ENCODE measurements around the gene SARDH. TPM values are rescaled to one million over a fixed set of nuclear protein-coding genes. Genes with fewer than 3 reads are reported as not detected.

Gene SARDH
- total RNA-seq, 2 donors from 2014 or later = 3.5 to 7.5 TPM

- DNase-seq (ENCODE audit: low spot score in 2 of 2) (no peak), ATAC-seq (no peak)
Observed at GRCh38 chr9:133714606-133715294, 23.4 kb downstream of the SARDH start.

GRCh38 chr9:133713960-133714495, 24.1 kb downstream of the SARDH start:
- no peak for ATAC-seq
- peak overlapping the region in 1 of 2 donors; percentile 93 for H3K27ac Mint-ChIP-seq
- no peaks in the 10 kb centered on the region for H3K9me3 Mint-ChIP-seq
- H3K36me3 Mint-ChIP-seq = no peaks in the 10 kb centered on the region
- no peak for DNase-seq (ENCODE audit: low spot score in 2 of 2)

More at GRCh38 chr9:133714606-133715294, 23.4 kb downstream of the SARDH start:
- H3K27ac Mint-ChIP-seq = peak overlapping the region in 1 of 2 donors; percentile 93
- no peaks in the 10 kb centered on the region for H3K36me3 Mint-ChIP-seq
- H3K9me3 Mint-ChIP-seq = no peaks in the 10 kb centered on the region

DNA sequence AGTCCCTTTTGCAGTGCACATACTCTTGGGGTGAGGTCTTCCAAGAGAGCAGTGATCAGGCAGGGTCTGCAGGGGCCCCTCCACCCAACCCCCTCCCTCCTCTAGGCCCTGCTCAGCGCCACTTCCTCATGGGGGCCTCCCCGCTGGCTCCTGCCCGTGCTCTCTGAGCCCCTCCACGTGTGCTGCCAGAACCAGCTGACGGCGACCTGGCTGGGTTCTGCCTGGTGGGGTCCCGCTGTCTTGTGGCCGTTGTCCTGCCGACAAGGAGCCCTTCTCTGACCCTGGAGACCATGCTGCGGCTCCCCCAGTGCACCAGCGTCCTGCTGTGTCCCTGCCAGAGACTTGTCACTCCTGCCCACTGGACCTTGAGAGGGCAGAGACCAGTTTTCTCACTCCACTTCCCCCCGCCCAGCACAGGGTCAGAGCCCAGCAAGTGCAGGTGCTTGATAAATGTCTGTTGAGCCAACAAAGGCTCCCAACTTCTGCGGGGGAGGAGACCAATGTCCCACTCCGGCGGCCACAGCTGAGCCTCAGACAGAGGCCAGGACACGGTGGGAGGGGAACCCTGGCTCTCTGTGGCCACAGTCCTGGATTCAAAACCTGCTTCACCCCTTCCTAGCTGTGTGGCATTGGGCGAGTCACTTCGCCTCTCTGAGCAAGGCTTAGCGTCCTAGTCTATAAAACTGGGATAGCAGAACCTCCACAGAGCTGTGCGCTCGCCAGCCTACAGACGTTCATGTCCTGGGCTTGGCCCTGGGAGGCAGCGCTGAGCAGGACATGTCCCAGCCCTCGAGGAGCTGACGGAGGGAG, 24.8 kb downstream of the SARDH start:
- Mint-ChIP-seq H3K9me3 (no peaks in the 10 kb centered on the region), H3K27ac (no peak overlapping the region), H3K36me3 (no peaks in the 10 kb centered on the region)
- no peak for ATAC-seq
- DNase-seq (ENCODE audit: low spot score in 2 of 2) = no peak

DNA sequence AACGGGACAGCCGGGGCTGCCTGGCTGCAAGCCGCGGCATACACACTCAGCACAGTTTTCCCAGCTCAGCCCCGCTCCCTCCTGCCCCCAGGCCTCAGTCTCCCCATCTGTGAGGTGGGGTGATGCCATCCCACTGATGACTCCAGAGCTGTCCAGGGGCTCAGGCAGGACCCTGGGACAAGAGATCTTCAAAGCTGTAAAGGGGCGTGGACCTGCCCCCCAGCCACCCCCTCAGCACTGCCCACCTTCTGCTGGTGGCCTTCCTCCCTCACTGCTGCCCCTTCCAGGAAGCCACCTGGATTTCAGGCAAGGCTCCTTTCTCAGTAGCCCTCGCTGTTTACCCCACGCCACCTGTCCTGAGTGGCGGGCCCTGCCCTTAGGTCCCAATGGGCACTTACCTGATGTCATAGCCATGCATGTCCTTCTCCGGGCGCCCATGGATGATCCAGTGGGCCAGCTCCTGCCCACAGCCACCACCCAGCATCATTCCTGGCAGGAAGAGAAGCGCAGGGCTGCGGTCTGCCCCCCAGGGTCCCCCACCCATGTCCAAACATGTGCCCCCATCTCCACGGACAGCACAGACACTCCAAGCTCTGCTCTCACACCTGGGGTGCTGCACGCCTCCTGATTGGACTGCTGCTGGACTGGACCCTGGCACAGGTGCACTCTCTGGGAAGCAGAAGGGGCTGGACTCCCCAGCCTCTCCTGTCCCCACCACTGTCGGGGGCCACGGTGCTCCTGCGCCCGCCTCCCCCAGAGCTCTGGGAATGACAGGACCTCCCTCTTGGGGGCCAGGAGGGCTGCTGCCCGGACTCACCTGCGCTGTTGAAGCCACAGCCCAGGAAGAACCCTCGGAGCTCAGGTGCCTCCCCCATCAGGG, 25.7 kb downstream of the SARDH start:
- H3K36me3 Mint-ChIP-seq = no peaks in the 10 kb centered on the region
- DNase-seq (ENCODE audit: low spot score in 2 of 2) = no peak
- no peak for ATAC-seq
- no peaks in the 10 kb centered on the region for H3K9me3 Mint-ChIP-seq
- peak overlapping the region in 1 of 2 donors; percentile 82 for H3K27ac Mint-ChIP-seq

DNA sequence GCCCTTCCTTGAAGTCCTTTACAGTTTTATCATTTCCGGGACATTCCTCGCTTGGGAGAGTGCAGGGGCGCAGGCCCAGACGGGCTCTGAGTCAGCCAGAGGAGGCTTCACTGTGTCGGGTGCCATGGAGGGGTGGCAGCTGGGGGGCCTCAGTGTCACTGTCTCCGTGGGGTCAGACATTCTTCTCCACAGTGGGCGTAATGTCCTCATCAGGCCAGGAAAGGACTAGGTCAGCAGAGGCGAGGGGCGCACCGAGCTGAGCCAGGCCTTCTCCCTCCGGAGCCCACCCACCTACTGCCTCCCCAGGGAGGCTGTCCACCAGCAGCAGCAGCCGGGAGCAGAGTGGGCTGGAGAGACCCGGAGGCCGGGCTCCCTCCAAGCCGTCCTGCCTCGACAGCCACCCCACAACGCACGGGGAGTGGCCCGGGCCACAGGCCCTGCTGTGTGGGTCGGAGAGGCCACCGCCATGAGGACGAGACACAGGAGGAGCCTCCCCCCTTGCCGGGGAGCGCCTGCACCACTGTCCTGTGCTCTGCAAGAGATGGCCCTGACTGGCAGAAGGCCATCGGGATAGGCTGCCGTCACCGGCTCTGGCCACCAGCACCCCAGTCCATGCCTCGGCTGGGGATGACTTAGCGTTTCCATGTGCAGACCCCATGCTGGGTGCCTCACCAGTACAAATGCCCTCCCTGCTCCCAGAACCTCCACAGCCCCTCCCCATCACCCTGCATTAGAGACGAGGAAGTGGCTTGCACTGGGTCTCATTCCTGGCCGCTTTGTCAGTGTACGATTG, 26.5 kb downstream of the SARDH start:
- no peak overlapping the region for H3K27ac Mint-ChIP-seq
- DNase-seq (ENCODE audit: low spot score in 2 of 2) (no peak), ATAC-seq (no peak)
- H3K9me3 Mint-ChIP-seq = no peaks in the 10 kb centered on the region
- H3K36me3 Mint-ChIP-seq = no peaks in the 10 kb centered on the region

DNA sequence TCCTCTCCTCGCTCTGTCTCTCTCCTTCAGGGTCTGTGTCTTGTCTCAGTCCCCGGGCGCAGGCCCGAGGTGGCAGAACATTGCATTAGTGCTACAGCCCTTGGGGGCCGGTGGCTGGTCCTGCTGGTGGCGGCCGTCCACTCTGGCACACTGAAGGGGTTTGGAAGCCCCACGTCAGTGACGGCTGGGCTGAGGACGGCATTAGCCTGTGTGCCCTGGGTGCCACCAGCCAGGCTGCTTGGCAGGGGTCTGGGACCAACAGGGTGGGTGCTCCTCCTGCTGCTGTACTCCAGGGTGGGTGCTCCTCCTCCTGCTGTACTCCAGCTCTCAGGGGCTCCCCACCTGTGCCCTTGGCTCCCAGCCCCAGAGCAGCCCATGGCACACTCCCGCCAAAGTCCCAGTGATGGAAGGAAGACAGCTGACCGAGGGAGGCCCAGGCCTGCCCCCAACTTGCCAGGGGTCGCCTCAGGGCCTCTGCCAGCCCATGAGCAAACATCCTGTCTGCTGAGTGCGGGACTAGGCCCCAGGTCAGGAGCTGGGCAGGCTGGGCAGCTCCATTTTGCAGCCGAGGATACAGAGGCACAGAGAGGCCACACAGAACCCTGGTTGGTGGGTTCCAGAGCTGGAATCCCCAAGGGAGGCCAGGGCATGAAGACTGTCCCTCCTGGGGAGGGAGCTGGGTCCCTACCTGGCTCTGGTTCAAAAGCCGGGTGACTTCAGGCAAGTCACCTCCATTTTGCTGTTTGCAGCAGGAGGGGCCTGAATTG, 27.3 kb downstream of the SARDH start:
- no peak for ATAC-seq
- DNase-seq (ENCODE audit: low spot score in 2 of 2) = no peak
- Mint-ChIP-seq H3K9me3 (no peaks in the 10 kb centered on the region), H3K27ac (peak overlapping the region in 1 of 2 donors; percentile 30), H3K36me3 (no peaks in the 10 kb centered on the region)

DNA sequence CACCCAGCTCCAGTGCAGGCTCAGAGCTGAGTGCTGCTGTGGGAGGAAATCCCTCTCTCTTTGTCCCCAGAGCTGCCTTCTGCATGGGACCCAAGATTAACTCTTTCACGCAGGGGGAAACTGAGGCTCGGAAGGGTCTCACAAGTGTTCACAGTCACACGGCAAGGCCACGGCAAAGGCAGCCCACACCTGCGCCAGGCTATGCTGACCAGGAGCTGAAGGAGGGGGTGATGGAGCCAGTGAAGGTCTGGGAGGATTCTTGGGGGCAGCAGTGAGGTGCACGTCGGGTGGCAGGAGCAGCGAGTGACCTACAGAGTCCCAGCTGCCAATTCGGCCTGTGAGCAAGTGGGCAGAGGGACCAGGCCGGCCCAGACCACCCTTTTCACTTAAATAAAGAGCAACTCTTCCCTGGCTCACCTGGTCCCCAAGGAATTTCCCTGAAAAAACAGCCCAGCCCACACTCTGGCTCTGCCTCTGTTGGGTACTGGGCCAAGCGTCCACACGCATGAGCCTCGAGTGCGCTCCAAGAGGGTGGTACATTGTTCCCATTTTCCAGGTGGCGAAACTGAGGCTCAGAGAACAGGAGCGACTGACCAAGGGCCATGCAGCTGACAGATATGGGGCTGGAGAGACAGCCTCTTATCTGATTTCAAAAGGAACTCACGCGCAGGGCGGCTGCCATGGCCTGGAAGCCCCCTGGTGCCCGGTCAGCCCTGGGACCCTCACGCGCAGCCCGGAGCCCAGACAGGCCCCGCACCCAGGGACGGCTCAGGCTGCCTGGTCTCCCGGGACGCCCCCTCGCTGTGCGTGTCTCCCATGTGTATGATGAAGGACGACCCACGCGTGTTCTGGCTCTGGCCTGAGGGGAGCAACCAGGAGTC, 28.2 kb downstream of the SARDH start:
- ATAC-seq = no peak
- H3K27ac Mint-ChIP-seq = no peak overlapping the region
- H3K9me3 Mint-ChIP-seq = no peaks in the 10 kb centered on the region
- DNase-seq (ENCODE audit: low spot score in 2 of 2) = no peak
- H3K36me3 Mint-ChIP-seq = no peaks in the 10 kb centered on the region

GRCh38 chr9:133709015-133709611, 29.0 kb downstream of the SARDH start:
- Mint-ChIP-seq H3K36me3 (no peaks in the 10 kb centered on the region), H3K9me3 (no peaks in the 10 kb centered on the region), H3K27ac (no peak overlapping the region)
- DNase-seq (ENCODE audit: low spot score in 2 of 2) = no peak
- ATAC-seq = peak; percentile 87

GRCh38 chr9:133708246-133709014, 29.7 kb downstream of the SARDH start:
- Mint-ChIP-seq H3K36me3 (no peaks in the 10 kb centered on the region), H3K27ac (no peak overlapping the region)
- no peak for DNase-seq (ENCODE audit: low spot score in 2 of 2)

DNA sequence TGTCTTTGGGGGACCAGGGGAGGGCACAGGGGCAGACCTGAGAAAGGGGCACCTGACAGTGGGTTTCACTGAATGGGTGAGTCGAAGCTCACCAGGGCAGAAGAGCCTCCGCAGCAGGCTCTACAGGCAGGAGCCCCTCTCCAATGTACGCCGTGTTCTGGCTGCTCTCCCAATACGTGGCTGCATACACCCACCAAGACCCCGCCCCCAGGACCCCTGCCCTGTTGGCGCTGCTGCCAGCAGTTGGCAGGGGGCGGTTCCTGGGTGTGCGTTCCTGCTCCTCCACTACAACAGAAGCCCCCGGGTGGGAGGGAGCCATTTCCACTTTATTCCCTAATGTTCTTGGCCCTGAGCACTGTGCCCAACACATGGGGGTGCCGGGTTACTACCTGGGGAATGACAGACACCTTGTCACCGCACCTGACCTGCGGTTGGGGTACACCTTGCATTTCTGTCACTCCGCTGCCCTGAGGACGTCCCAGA, 30.3 kb downstream of the SARDH start:
- Mint-ChIP-seq H3K9me3 (no peaks in the 10 kb centered on the region), H3K27ac (no peak overlapping the region), H3K36me3 (no peaks in the 10 kb centered on the region)
- ATAC-seq (no peak), DNase-seq (ENCODE audit: low spot score in 2 of 2) (no peak)

More at GRCh38 chr9:133708246-133709014, 29.7 kb downstream of the SARDH start:
- no peak for ATAC-seq
- H3K9me3 Mint-ChIP-seq = no peaks in the 10 kb centered on the region

DNA sequence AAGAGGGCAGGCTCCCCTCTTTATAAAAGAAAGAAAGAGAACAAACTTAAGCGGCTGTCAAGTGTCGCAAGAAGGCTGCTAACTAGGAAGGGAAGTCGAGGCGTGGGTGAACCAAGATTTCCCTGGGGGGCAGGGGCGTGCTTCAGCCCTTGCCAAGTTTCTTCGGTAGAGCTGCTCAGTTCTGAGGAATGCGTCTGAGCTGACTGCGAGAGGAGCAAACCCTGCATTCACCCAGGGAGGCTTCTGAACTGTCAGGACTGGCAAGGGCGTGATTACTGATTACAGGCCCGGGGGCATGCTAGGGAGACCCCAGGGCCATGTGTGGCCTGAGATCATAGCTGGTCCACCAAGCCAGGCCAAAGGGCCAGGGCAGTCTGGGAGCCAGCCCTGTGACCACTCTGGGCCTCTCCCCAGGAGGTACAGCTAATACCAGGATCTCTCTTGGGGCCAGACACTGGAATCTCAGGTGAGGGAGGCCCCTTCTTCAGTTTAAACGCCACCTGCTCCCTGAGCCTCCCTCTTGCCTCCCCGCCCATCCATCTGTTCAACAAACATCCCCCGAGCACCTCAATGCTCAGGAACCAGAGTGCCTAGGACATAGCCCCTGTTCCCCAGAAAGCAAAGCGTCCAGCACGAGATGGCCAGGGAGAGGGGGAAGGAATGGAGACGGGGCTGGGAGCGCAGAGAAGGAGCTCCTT, 30.9 kb downstream of the SARDH start:
- DNase-seq (ENCODE audit: low spot score in 2 of 2) (no peak), ATAC-seq (no peak)
- Mint-ChIP-seq H3K36me3 (no peaks in the 10 kb centered on the region), H3K27ac (no peak overlapping the region), H3K9me3 (no peaks in the 10 kb centered on the region)

DNA sequence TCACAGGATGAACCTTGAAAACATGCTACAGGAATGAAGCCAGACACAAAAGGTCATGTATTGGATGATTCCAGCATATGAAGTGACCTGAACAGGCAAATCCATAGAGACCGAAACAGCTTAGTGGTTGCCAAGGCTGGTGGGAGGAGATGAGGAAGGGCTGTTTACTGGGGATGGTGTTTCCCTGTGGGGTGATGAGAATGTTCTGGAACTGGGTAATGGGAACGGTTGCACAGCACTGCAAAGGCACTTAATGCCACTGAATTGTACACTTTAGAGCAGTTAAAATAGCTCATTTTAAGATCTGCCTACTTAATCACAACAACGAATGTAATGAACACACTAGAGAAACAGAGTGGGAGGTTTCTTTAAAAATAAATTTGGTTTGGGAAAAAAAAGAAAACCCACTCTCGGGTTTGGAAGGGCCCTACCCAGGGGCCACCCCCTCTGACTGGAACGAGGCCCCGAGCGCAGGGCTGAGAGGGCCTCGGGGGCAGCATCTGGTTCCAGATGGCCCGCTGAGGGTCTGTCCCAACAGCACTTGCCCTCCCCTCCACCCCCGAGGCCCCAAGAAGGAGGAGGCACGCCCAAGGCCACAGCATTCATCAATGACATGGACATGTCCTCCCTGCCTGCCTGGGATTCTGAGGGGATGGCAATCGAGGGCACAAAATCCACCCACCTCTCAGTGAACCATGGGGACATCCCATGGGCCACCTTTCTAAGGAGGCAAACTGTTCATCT, 31.7 kb downstream of the SARDH start:
- Mint-ChIP-seq H3K9me3 (no peaks in the 10 kb centered on the region), H3K36me3 (no peaks in the 10 kb centered on the region), H3K27ac (no peak overlapping the region)
- DNase-seq (ENCODE audit: low spot score in 2 of 2) = no peak
- ATAC-seq = no peak
